HepG2 (cell line): ENCODE results near the gene ETV3L. TPM values are rescaled to one million over a fixed set of nuclear protein-coding genes. Genes with fewer than 3 reads are reported as not detected.
A peak's percentile ranks its signal among the peaks of the same experiment; 100 is the strongest.

ENCODE experiments used
- CTCF ChIP-seq: sonication (generic); formaldehyde crosslinking; IDR thresholded peaks from 2 replicates; pipeline ENCODE4 v1.5.0; 2020; ENCODE audit warnings: mild to moderate bottlenecking, missing genetic modification reagents, moderate library complexity
- FOXA1 ChIP-seq, 2 experiments: fragments of 450-650 bp in 1 of 2; sonication (generic) in 1 of 2; formaldehyde crosslinking in 1 of 2; IDR thresholded peaks; 2 replicates each; pipeline versions ENCODE4 v1.4.0 to v1.6.1; 2016 to 2020; ENCODE audit warnings: missing genetic modification reagents in 1 of 2
- HDAC2 ChIP-seq: sonication (generic); formaldehyde crosslinking; IDR thresholded peaks from 2 replicates; pipeline ENCODE4 v1.4.0; 2020; ENCODE audit warnings: missing genetic modification reagents
- IKZF4 ChIP-seq: sonication (generic); formaldehyde crosslinking; IDR thresholded peaks from 2 replicates; pipeline ENCODE4 v1.5.1; 2020; ENCODE audit warnings: borderline replicate concordance, mild to moderate bottlenecking, low read depth, missing genetic modification reagents; ENCODE audit errors: not compliant biosample characterization
- MYNN ChIP-seq: sonication (generic); formaldehyde crosslinking; IDR thresholded peaks from 2 replicates; pipeline ENCODE4 v1.4.0; 2020; ENCODE audit warnings: mild to moderate bottlenecking, low read depth, missing genetic modification reagents
- NR2C2 ChIP-seq: sonication (generic); formaldehyde crosslinking; IDR thresholded peaks from 2 replicates; pipeline ENCODE4 v1.4.0; 2020; ENCODE audit warnings: missing genetic modification reagents, mild to moderate bottlenecking, moderate library complexity, borderline replicate concordance
- PCBP2 ChIP-seq: fragments of 200-400 bp; formaldehyde crosslinking; optimal IDR thresholded peaks from 2 replicates; pipeline ENCODE3; 2018; ENCODE audit warnings: low read length, low read depth; ENCODE audit not compliant: poor library complexity, severe bottlenecking
- TEAD3 ChIP-seq: optimal IDR thresholded peaks from 2 replicates; pipeline ENCODE3; 2016; ENCODE audit warnings: borderline replicate concordance
- UBTF ChIP-seq: sonication (generic); formaldehyde crosslinking; IDR thresholded peaks from 2 replicates; pipeline ENCODE4 v1.4.0; 2020; ENCODE audit warnings: mild to moderate bottlenecking, missing genetic modification reagents
- YEATS4 ChIP-seq: sonication (generic); formaldehyde crosslinking; IDR thresholded peaks from 2 replicates; pipeline ENCODE4 v1.4.0; 2020; ENCODE audit warnings: missing genetic modification reagents, borderline replicate concordance
- ZBTB26 ChIP-seq: IDR thresholded peaks from 2 replicates; pipeline ENCODE4 v1.6.1; 2016; ENCODE audit warnings: missing compliant biosample characterization, missing genetic modification reagents, borderline replicate concordance
- ZBTB43 ChIP-seq: sonication (generic); formaldehyde crosslinking; conservative IDR thresholded peaks from 2 replicates; pipeline ENCODE4 v1.4.0; 2020; ENCODE audit warnings: missing genetic modification reagents
- ZBTB46 ChIP-seq: sonication (generic); formaldehyde crosslinking; IDR thresholded peaks from 2 replicates; pipeline ENCODE4 v1.4.0; 2020; ENCODE audit warnings: mild to moderate bottlenecking, missing genetic modification reagents, borderline replicate concordance
- ZFP82 ChIP-seq: sonication (generic); formaldehyde crosslinking; IDR thresholded peaks from 2 replicates; pipeline ENCODE4 v1.5.1; 2020; ENCODE audit warnings: mild to moderate bottlenecking, missing genetic modification reagents, borderline replicate concordance
- ZIK1 ChIP-seq: sonication (generic); formaldehyde crosslinking; IDR thresholded peaks from 2 replicates; pipeline ENCODE4 v1.5.0; 2020; ENCODE audit warnings: mild to moderate bottlenecking, low read depth, missing genetic modification reagents, borderline replicate concordance
- ZNF34 ChIP-seq: sonication (generic); formaldehyde crosslinking; IDR thresholded peaks from 2 replicates; pipeline ENCODE4 v1.4.0; 2020; ENCODE audit warnings: mild to moderate bottlenecking, missing genetic modification reagents, borderline replicate concordance
- ZNF430 ChIP-seq: sonication (generic); formaldehyde crosslinking; IDR thresholded peaks from 2 replicates; pipeline ENCODE4 v1.9.0; 2021; ENCODE audit warnings: mild to moderate bottlenecking, missing genetic modification reagents
- ZNF557 ChIP-seq: sonication (generic); formaldehyde crosslinking; IDR thresholded peaks from 2 replicates; pipeline ENCODE4 v1.4.0; 2020; ENCODE audit warnings: missing genetic modification reagents
- polyA plus RNA-seq, 8 experiments: library from polyadenylated mRNA; depleted of rRNA in 3 of 8; stranded (reverse) in 7 of 8; unstranded in 1 of 8; fragments of >200 nt; fragmentation: Illumina TruSeq in 4 of 8; extraction: Trizol in 4 of 8; gene quantifications; 2 replicates each; pipeline versions ENCODE4 v1.2.1 to v1.2.3, GENCODE V29; 2011 to 2016; ENCODE audit warnings: low read depth in 4 of 8, missing spikeins in 1 of 8, mixed read lengths in 1 of 8; ENCODE audit not compliant: insufficient read depth in 1 of 8
- total RNA-seq, 5 experiments: library from RNA; depleted of rRNA; stranded (reverse); fragments of >200 nt; fragmentation: Illumina TruSeq; extraction: Trizol; gene quantifications; 2 replicates each; pipeline ENCODE4 v1.2.3, GENCODE V29; 2016; ENCODE audit warnings: low read depth in 1 of 5

The ETV3L gene
- total and polyA plus RNA-seq, 2 of the 13 experiments (the other 11 are each of a cell fraction or from before 2014, with no cell fraction given): not detected

GRCh38 chr1:157045250-157046218, 54.1 kb downstream of the ETV3L start, which contains the start of gene ARHGEF11 (continued):
- TF ChIP-seq ZBTB46 (no peak), HDAC2 (CRISPR knock-in tag) (0 out of 2 replicates have a peak, but pooled peaks have one; percentile 5), CTCF (CRISPR knock-in tag) (no peak; the same call in 1 of the 2 replicates), FOXA1 (IDR thresholded peaks at IDR 0.05) (no peak), FOXA1 (CRISPR knock-in tag; IDR thresholded peaks at IDR 0.05) (peak; percentile 6; the same call in 1 of the 2 replicates), YEATS4 (peak; percentile 63; the same call in 1 of the 2 replicates), PCBP2 (no peak), UBTF (CRISPR knock-in tag) (peak; percentile 86; the same call in 1 of the 2 replicates), TEAD3 (CRISPR knock-in tag) (no peak), NR2C2 (CRISPR knock-in tag) (peak; percentile 51; the same call in 1 of the 2 replicates), ZNF557 (no peak), ZIK1 (peak; percentile 40; the same call in 1 of the 2 replicates), ZFP82 (CRISPR knock-in tag) (peak; percentile 39; the same call in 1 of the 2 replicates), ZNF430 (CRISPR knock-in tag) (no peak), ZNF34 (CRISPR knock-in tag) (0 out of 2 replicates have a peak, but pooled peaks have one; percentile 37), MYNN (CRISPR knock-in tag) (no peak), ZBTB26 (no peak), IKZF4 (peak; percentile 25), ZBTB43 (CRISPR knock-in tag) (0 out of 2 replicates have a peak, but pooled peaks have one; percentile 43)
